ENCODE measurements around the gene SMARCB1. TPM values are rescaled to one million over a fixed set of nuclear protein-coding genes. Genes with fewer than 3 reads are reported as not detected.

SMARCB1 gene
- total and polyA plus RNA-seq, 2 donors (not counting 1 experiment from before 2014, with no cell fraction given) = 179 to 190 TPM

- no peak for ATAC-seq (ENCODE audit: low read depth)
- H3K4me1 Mint-ChIP-seq = peaks cover 31% of the 10 kb centered on the region
- POLR2A ChIA-PET = interaction anchor here (0.6 to 14.3 kb wide), 6 partner anchors 14 to 89 kb away, joined by 3 to 174 read pairs (median 11); partner anchors contain the start of genes SLC2A11, VPREB3 and ZNF70
Observed at GRCh38 chr22:23774114-23774921, 12.4 kb upstream of the SMARCB1 start.

More at GRCh38 chr22:23774114-23774921, 12.4 kb upstream of the SMARCB1 start:
- TF ChIP-seq EZH2 (IDR thresholded peaks at IDR 0.05; ENCODE audit: borderline replicate concordance, insufficient read depth, low read depth, low read length, poor library complexity, severe bottlenecking) = no peak
- TF ChIP-seq, protein P1, sequence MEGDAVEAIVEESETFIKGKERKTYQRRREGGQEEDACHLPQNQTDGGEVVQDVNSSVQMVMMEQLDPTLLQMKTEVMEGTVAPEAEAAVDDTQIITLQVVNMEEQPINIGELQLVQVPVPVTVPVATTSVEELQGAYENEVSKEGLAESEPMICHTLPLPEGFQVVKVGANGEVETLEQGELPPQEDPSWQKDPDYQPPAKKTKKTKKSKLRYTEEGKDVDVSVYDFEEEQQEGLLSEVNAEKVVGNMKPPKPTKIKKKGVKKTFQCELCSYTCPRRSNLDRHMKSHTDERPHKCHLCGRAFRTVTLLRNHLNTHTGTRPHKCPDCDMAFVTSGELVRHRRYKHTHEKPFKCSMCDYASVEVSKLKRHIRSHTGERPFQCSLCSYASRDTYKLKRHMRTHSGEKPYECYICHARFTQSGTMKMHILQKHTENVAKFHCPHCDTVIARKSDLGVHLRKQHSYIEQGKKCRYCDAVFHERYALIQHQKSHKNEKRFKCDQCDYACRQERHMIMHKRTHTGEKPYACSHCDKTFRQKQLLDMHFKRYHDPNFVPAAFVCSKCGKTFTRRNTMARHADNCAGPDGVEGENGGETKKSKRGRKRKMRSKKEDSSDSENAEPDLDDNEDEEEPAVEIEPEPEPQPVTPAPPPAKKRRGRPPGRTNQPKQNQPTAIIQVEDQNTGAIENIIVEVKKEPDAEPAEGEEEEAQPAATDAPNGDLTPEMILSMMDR (IDR thresholded peaks at IDR 0.05) = no peak
- Mint-ChIP-seq H3K4me3 (peak overlapping the region; percentile 14), H3K9me3 (ENCODE audit: insufficient read depth) (no peaks in the 10 kb centered on the region), H3K27me3 (no peaks in the 10 kb centered on the region), H3K27ac (peak overlapping the region; percentile 33)
- CTCF ChIA-PET = interaction anchor here (0.9 to 2.0 kb wide), 8 partner anchors 15 to 83 kb away, joined by 3 to 15 read pairs (median 4); partner anchors contain the start of gene SLC2A11
- no peak overlapping the region for H3K27ac ChIP-seq (ENCODE audit: low read length in 2 of 2)
- peaks cover 8% of the 10 kb centered on the region for H3K79me2 ChIP-seq (ENCODE audit: control insufficient read depth, insufficient read depth, low read length)
- H3K9ac ChIP-seq (ENCODE audit: low read length) = no peak overlapping the region
- H3K36me3 ChIP-seq (replicated peaks in 1 of 2; ENCODE audit: control extremely low read depth in 1 of 2, control insufficient read depth in 1 of 2, extremely low read depth in 1 of 2, insufficient read depth in 2 of 2, low read length in 1 of 2) = no peaks in the 10 kb centered on the region
- H3K4me1 ChIP-seq (ENCODE audit: control insufficient read depth in 2 of 2, insufficient read depth in 2 of 2, low read length in 2 of 2) = peaks cover 29 to 41% of the 10 kb centered on the region in 2 donors
- H2AFZ ChIP-seq (ENCODE audit: insufficient read depth, low read depth, low read length, poor library complexity, severe bottlenecking) = no peak overlapping the region
- H3K4me2 ChIP-seq (replicated peaks; ENCODE audit: low read depth, low read length, poor library complexity, severe bottlenecking) = no peak overlapping the region
- WGBS (ENCODE audit: insufficient coverage) = 89% methylated on average over 11 of the region's 12 CpGs
- H3K9me3 ChIP-seq (ENCODE audit: control extremely low read depth in 1 of 3, control insufficient read depth in 2 of 3, insufficient read depth in 1 of 3, low read length in 2 of 3) = no peaks in the 10 kb centered on the region
- intact Hi-C loops (cut with micrococcal nuclease) = no loop called here
- no peak overlapping the region for H3K4me3 ChIP-seq (ENCODE audit: control extremely low read depth in 1 of 5, extremely low read depth in 1 of 5, insufficient read depth in 1 of 5, low read depth in 2 of 5, low read length in 4 of 5)
- no peak for DNase-seq
- H4K20me1 ChIP-seq (ENCODE audit: control insufficient read depth, insufficient read depth, low read length, poor library complexity, severe bottlenecking) = peaks cover 7% of the 10 kb centered on the region
- H3K27me3 ChIP-seq (replicated peaks in 1 of 4; ENCODE audit: control extremely low read depth in 1 of 4, control insufficient read depth in 3 of 4, insufficient read depth in 4 of 4, low read length in 3 of 4) = no peaks in the 10 kb centered on the region
